Gastroesophageal sphincter (tissue), 3 donors: ENCODE results near the gene MAP2K3.
"Not testable (repeated sequence)": the region's sequence is repeated elsewhere in the genome, so short reads cannot be mapped to it uniquely, and the experiment has no call there.

ENCODE experiments used
- EP300 ChIP-seq: sonication (generic); formaldehyde crosslinking; IDR thresholded peaks from one replicate; pipeline ENCODE4 v1.6.1; 2017; ENCODE audit warnings: antibody characterized with exemption, mild to moderate bottlenecking
- POLR2A ChIP-seq, 2 donors: fragments of 450-650 bp; IDR thresholded peaks; one replicate each; pipeline ENCODE4 v1.6.1; 2017; ENCODE audit warnings: antibody characterized with exemption in 2 of 2, mild to moderate bottlenecking in 2 of 2, moderate library complexity in 1 of 2
- POLR2AphosphoS5 ChIP-seq: sonication (generic); formaldehyde crosslinking; IDR thresholded peaks from one replicate; pipeline ENCODE4 v1.6.1; 2017; ENCODE audit warnings: antibody characterized with exemption
- TF ChIP-seq, protein P1 (sequence below), 4 experiments: fragments of 200-600 bp in 2 of 4; fragments of 450-650 bp in 2 of 4; sonication (generic) in 1 of 4; IDR thresholded peaks; one replicate each; pipeline ENCODE4 v1.5.1; 2017 to 2019; ENCODE audit warnings: antibody characterized with exemption in 4 of 4, mild to moderate bottlenecking in 2 of 4, moderate library complexity in 2 of 4

DNA sequence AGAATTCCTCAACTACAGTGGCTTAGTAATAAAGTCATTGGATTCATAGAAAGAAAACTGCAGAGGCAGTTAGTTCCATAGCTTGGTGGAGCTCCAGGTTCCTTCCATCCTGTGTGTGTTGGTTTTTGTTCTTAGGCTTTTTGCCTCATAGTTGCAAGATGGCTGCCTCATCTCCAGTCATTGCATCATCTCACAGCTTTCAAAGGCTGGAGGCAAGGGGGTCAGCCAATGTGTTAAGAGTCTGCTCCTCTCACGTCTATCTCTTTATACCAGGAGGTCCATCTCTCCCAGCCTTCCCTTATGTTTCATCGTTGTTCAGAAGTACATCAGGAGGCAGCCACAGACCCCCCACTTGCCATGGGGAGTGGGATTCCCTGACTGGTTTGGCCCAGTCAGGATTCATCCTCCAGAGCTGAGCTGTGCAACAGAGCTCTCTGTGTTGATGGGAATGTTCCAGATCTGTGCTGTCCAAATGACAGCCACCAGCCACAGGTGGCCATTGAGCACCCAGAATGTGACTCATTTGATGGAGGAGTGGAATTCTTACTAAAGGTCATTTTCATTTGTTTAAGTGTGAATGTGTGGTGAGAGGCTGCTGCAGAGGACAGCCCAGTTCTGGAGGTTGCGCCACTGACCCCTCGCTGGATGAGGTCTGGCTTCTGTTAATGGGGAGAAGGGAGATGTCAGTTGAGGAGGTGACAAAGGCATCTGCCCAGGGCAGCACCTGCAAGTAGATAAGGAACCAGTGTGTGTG is 52.2 kb downstream of the MAP2K3 start:
- TF ChIP-seq, protein P1, sequence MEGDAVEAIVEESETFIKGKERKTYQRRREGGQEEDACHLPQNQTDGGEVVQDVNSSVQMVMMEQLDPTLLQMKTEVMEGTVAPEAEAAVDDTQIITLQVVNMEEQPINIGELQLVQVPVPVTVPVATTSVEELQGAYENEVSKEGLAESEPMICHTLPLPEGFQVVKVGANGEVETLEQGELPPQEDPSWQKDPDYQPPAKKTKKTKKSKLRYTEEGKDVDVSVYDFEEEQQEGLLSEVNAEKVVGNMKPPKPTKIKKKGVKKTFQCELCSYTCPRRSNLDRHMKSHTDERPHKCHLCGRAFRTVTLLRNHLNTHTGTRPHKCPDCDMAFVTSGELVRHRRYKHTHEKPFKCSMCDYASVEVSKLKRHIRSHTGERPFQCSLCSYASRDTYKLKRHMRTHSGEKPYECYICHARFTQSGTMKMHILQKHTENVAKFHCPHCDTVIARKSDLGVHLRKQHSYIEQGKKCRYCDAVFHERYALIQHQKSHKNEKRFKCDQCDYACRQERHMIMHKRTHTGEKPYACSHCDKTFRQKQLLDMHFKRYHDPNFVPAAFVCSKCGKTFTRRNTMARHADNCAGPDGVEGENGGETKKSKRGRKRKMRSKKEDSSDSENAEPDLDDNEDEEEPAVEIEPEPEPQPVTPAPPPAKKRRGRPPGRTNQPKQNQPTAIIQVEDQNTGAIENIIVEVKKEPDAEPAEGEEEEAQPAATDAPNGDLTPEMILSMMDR (IDR thresholded peaks at IDR 0.05), result not testable (repeated sequence)
- not testable (repeated sequence) for TF ChIP-seq POLR2AphosphoS5; POLR2A (IDR thresholded peaks at IDR 0.05); EP300
